Astrocyte (in vitro differentiated cells and primary cell): Measurements from ENCODE around the gene PKNOX2. TPM values are rescaled to one million over a fixed set of nuclear protein-coding genes. Genes with fewer than 3 reads are reported as not detected.

Source experiments
- DNase-seq: peaks from one replicate; pipeline ENCODE4 v3.0.0-alpha.2; 2010; ENCODE audit warnings: low read depth
- FAIRE-seq: peaks from 2 replicates; lab custom pipeline; 2011; peaks lifted over from hg19 to GRCh38; lab: Jason Lieb, UNC
- H2AFZ ChIP-seq: 2 replicates; pipeline ENCODE4 v1.6.0; 2012; ENCODE audit warnings: low read depth, low read length, inconsistent platforms
- H3K27ac ChIP-seq: 2 replicates; pipeline ENCODE4 v1.5.1; 2011; ENCODE audit warnings: low read depth, low read length, inconsistent platforms
- H3K27me3 ChIP-seq: 2 replicates; pipeline ENCODE4 v1.6.0; 2011; ENCODE audit warnings: low read length, inconsistent platforms; ENCODE audit not compliant: insufficient read depth
- H3K36me3 ChIP-seq: 2 replicates; pipeline ENCODE4 v1.5.1; 2011; ENCODE audit warnings: low read length, inconsistent platforms; ENCODE audit not compliant: insufficient read depth
- H3K4me1 ChIP-seq: 2 replicates; pipeline ENCODE4 v1.5.1; 2011; ENCODE audit warnings: low read length, inconsistent platforms; ENCODE audit not compliant: insufficient read depth
- H3K4me2 ChIP-seq: 2 replicates; pipeline ENCODE4 v1.6.0; 2012; ENCODE audit warnings: low read length, inconsistent platforms
- H3K4me3 ChIP-seq: 2 replicates; pipeline ENCODE4 v1.5.1; 2011; ENCODE audit warnings: low read depth, mild to moderate bottlenecking, low read length, inconsistent platforms; ENCODE audit not compliant: insufficient read depth
- H3K79me2 ChIP-seq: 2 replicates; pipeline ENCODE4 v1.6.0; 2012; ENCODE audit warnings: mild to moderate bottlenecking, low read length, inconsistent platforms; ENCODE audit not compliant: insufficient read depth
- H3K9ac ChIP-seq: 2 replicates; pipeline ENCODE4 v1.6.0; 2012; ENCODE audit warnings: mild to moderate bottlenecking, low read length, inconsistent platforms
- H3K9me3 ChIP-seq: 2 replicates; pipeline ENCODE4 v1.5.1; 2012; ENCODE audit warnings: low read depth, mild to moderate bottlenecking, low read length, inconsistent platforms; ENCODE audit not compliant: insufficient read depth
- H4K20me1 ChIP-seq: 2 replicates; pipeline ENCODE4 v1.6.0; 2012; ENCODE audit warnings: low read length, inconsistent platforms; ENCODE audit not compliant: insufficient read depth
- H3K27ac Mint-ChIP-seq: one replicate; pipeline ENCODE4 v1.8.0; 2021; ENCODE audit warnings: mild to moderate bottlenecking, mixed read lengths; ENCODE audit not compliant: unreplicated experiment
- H3K27me3 Mint-ChIP-seq: one replicate; pipeline ENCODE4 v1.8.0; 2021; ENCODE audit warnings: low read depth, mixed read lengths; ENCODE audit not compliant: unreplicated experiment
- H3K36me3 Mint-ChIP-seq: one replicate; pipeline ENCODE4 v1.8.0; 2021; ENCODE audit warnings: low read depth, mixed read lengths; ENCODE audit not compliant: unreplicated experiment
- H3K4me1 Mint-ChIP-seq: one replicate; pipeline ENCODE4 v1.8.0; 2021; ENCODE audit warnings: low read depth, mixed read lengths; ENCODE audit not compliant: unreplicated experiment
- H3K4me3 Mint-ChIP-seq: one replicate; pipeline ENCODE4 v1.8.0; 2021; ENCODE audit warnings: mild to moderate bottlenecking, moderate library complexity, mixed read lengths; ENCODE audit not compliant: unreplicated experiment
- H3K9me3 Mint-ChIP-seq: one replicate; pipeline ENCODE4 v1.8.0; 2021; ENCODE audit warnings: mild to moderate bottlenecking, mixed read lengths; ENCODE audit not compliant: unreplicated experiment
- EZH2 ChIP-seq: IDR thresholded peaks from 2 replicates; pipeline ENCODE4 v1.6.1; 2012; ENCODE audit warnings: mild to moderate bottlenecking, low read length, inconsistent platforms; ENCODE audit not compliant: insufficient read depth
- total RNA-seq: library from RNA; stranded (reverse); gene quantifications from 2 replicates; pipeline ENCODE4 v1.2.1, GENCODE V29; 2021
- TF ChIP-seq, protein P1 (sequence below): IDR thresholded peaks from 2 replicates; pipeline ENCODE4 v1.5.1; 2011; ENCODE audit warnings: low read depth, mild to moderate bottlenecking, inconsistent platforms, low read length, moderate library complexity; ENCODE audit not compliant: insufficient read depth

PKNOX2 gene
- total RNA-seq, 1 donor from 2014 or later, result 53.4 TPM

DNA sequence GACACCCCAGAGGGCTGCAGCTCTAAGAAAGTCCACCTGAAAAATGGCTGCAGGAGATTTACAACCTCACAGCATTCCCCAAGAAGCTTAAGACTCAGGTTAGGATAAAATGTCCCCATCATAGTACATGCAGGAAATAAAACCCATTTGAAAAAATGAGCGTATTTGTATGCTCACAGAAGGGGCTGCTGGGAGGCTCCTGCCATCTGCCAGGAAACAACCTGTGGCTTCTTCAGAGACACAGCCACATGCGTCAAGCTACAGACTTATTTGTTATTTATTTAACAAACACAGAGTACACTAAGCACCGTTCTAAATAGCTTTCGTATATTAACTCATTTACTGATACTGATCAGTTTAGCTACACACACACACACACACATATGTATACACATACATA lies 258.1 kb downstream of the PKNOX2 start:
- H3K4me1 ChIP-seq, result no peaks in the 10 kb centered on the region
- no peaks in the 10 kb centered on the region for H4K20me1 ChIP-seq
- Mint-ChIP-seq H3K9me3 (no peaks in the 10 kb centered on the region), H3K36me3 (peaks cover 17% of the 10 kb centered on the region), H3K27ac (no peak overlapping the region), H3K27me3 (no peaks in the 10 kb centered on the region), H3K4me3 (no peak overlapping the region), H3K4me1 (no peaks in the 10 kb centered on the region)
- TF ChIP-seq EZH2, result no peak
- TF ChIP-seq, protein P1, sequence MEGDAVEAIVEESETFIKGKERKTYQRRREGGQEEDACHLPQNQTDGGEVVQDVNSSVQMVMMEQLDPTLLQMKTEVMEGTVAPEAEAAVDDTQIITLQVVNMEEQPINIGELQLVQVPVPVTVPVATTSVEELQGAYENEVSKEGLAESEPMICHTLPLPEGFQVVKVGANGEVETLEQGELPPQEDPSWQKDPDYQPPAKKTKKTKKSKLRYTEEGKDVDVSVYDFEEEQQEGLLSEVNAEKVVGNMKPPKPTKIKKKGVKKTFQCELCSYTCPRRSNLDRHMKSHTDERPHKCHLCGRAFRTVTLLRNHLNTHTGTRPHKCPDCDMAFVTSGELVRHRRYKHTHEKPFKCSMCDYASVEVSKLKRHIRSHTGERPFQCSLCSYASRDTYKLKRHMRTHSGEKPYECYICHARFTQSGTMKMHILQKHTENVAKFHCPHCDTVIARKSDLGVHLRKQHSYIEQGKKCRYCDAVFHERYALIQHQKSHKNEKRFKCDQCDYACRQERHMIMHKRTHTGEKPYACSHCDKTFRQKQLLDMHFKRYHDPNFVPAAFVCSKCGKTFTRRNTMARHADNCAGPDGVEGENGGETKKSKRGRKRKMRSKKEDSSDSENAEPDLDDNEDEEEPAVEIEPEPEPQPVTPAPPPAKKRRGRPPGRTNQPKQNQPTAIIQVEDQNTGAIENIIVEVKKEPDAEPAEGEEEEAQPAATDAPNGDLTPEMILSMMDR, result no peak
- no peaks in the 10 kb centered on the region for H3K79me2 ChIP-seq
- no peaks in the 10 kb centered on the region for H3K27me3 ChIP-seq
- FAIRE-seq, result no peak
- H3K4me2 ChIP-seq, result no peak overlapping the region
- no peak for DNase-seq
- no peak overlapping the region for H3K9ac ChIP-seq
- no peaks in the 10 kb centered on the region for H3K9me3 ChIP-seq
- H3K36me3 ChIP-seq, result no peaks in the 10 kb centered on the region
- H3K4me3 ChIP-seq, result no peak overlapping the region
- H2AFZ ChIP-seq, result no peak overlapping the region
- no peak overlapping the region for H3K27ac ChIP-seq

DNA sequence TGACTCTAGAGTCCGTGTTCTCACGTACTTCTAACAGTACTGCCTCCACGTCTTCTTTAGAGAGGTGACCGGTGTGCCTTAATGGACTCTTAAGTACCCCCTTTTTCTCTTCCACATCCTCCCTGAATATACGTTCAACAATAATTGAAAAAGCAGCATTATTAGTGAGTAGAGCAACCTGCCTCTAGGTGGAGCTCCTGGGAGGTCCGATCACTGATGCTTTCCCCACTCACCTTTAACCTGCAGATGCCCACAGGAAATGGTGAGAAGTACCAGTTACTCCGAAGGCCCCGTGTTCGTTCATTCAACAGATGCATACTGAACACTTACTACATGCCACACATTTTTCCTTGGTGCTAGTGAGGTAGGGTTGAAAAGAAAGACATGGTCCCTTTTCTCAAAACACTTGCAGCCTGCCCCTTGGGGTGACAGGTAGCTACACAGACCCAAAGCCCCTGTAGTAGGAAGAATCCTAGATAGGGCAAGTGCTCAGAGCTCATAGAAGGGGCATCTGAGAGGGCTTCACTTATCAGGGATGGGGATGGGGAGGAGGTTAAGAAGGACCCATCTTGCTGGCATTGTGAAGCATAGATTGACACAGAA lies 258.8 kb downstream of the PKNOX2 start:
- FAIRE-seq, result no peak
- no peaks in the 10 kb centered on the region for H3K4me1 Mint-ChIP-seq

DNA sequence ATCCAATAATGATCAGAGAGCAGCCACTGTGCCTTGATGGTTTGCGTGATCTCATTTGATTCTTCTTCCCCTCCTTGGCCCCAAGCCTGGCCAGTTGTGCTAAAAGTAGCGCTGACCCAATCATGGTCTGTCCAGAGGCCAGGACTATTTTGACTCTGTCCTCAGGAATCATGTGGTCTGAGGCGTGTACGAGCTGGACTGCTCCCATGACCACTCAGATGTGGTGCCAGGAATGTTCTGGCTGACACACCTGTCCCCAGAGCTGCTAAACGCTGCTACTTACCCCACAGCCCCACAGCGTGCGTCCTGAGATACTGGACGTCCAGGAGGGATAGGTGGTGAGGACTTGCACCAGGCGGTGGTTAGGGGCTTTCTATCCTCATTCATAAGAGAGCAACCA lies 261.1 kb downstream of the PKNOX2 start:
- Histone ChIP-seq H3K27me3 (no peaks in the 10 kb centered on the region), H3K4me3 (no peak overlapping the region), H3K9me3 (no peaks in the 10 kb centered on the region), H4K20me1 (no peaks in the 10 kb centered on the region), H3K4me2 (no peak overlapping the region), H3K36me3 (peaks cover 3% of the 10 kb centered on the region), H3K4me1 (no peaks in the 10 kb centered on the region), H3K9ac (no peak overlapping the region), H3K79me2 (no peaks in the 10 kb centered on the region), H3K27ac (no peak overlapping the region), H2AFZ (no peak overlapping the region)
- no peaks in the 10 kb centered on the region for H3K4me1 Mint-ChIP-seq
- peaks cover 20% of the 10 kb centered on the region for H3K36me3 Mint-ChIP-seq
- no peaks in the 10 kb centered on the region for H3K27me3 Mint-ChIP-seq
- no peak overlapping the region for H3K4me3 Mint-ChIP-seq
- H3K9me3 Mint-ChIP-seq, result no peaks in the 10 kb centered on the region
- FAIRE-seq (no peak), DNase-seq (no peak)
- H3K27ac Mint-ChIP-seq, result no peak overlapping the region
- TF ChIP-seq EZH2, result no peak
- TF ChIP-seq, protein P1, result no peak

More for the DNA sequence above, 258.8 kb downstream of the PKNOX2 start:
- Mint-ChIP-seq H3K36me3 (peaks cover 11% of the 10 kb centered on the region), H3K4me3 (no peak overlapping the region), H3K27ac (no peak overlapping the region), H3K9me3 (no peaks in the 10 kb centered on the region), H3K27me3 (no peaks in the 10 kb centered on the region)
- H3K4me3 ChIP-seq, result no peak overlapping the region
- H3K27ac ChIP-seq, result no peak overlapping the region
- DNase-seq, result no peak
- no peaks in the 10 kb centered on the region for H3K79me2 ChIP-seq
- no peaks in the 10 kb centered on the region for H3K9me3 ChIP-seq
- peaks cover 3% of the 10 kb centered on the region for H3K36me3 ChIP-seq
- no peaks in the 10 kb centered on the region for H4K20me1 ChIP-seq
- no peaks in the 10 kb centered on the region for H3K27me3 ChIP-seq
- H3K9ac ChIP-seq, result no peak overlapping the region
- H2AFZ ChIP-seq, result no peak overlapping the region
- no peak overlapping the region for H3K4me2 ChIP-seq
- H3K4me1 ChIP-seq, result no peaks in the 10 kb centered on the region
- TF ChIP-seq EZH2, result no peak
- TF ChIP-seq, protein P1, result peak; percentile 20
